NCI-H748 (cell line): ENCODE data around the gene CAMK2A.

Source experiments
- DNase-seq: peaks from one replicate; lab custom pipeline; 2025; ENCODE audit not compliant: unreplicated experiment; lab: John Stamatoyannopoulos, UW

CAMK2A gene

DNA sequence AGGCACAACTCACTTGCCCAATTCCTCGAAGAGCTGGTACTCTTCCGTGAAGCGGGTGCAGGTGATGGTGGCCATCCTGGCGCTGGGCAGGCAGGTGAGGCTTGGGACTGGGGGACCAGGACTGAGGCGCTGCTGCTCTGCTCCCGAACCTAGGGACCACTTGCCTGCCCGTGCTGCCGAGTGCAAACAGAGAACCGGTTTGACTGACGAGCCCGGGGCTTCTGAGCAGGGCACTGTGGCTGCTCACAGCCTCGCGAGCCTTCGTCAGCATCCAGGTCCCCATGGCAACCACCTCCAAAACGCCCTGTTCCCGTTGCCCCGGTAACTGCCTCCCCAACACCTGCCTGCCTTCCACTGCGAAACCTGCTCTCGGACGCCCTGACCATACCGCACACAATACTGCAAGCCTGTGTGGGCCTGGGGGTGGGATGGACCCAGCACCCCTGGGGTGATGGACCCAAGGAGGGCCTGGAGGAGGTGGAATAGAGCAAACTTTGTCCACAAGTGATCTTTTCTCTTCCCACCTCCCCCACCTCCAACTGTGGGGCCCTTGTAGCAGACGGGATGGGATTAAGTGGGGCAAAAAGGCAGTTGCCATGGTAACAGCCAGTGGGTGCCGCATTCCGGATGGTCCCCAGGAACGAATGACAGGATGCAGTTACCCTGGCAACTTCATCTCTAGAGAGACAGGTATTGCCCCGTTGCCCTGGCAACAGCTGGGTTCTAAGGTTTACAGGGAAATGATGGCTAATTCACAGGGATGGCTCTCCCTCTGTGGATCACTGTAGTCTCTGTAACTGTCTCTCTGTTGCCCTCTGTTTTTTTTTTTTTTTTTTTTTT is at the start of gene CAMK2A:
CAMK2A (minus strand) TSS at position 223 of the 840 bp plus-strand sequence; CDS start at position 75, 148 bp downstream.
- DNase-seq = peak; percentile 98

DNA sequence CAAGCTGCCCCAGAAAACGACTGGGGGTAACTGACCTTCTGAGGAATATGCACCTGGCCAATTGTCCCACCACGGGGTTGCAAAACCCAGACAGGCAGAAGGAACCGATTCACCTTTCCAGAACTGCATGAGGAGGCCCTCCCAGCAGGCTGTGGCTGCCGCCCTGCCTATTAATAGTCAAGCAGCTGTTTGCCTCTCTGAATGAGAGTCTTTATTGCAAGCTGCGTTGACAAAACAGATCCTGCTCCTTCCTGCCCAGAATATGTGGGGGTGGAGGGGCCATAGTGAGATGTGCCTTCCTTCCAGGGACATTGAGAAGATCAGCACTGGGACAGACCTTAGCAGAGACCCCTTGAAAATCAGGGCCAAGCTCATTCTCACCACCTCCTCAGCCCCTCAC is 49.6 kb upstream of the CAMK2A start:
- no peak for DNase-seq

DNA sequence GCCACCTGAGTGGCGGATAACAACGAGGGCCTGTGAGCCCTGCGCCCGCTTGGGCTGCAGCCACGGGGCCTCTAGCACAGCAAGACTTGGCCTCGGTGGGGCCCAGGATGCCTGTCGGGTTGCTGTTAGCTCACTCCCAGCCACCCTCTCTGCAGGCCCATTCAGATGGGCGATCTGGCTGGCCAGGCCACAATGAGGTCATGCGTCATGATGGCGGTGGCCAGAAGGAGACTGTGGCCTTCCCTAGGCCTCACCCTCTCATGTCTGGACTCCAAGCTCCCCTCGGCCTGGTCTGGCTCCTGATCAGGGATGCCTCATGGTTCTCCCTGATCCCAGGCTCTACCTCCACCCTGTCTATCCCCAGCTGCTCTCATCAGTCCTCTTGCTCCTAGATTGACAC is 49.0 kb upstream of the CAMK2A start:
- DNase-seq = no peak

DNA sequence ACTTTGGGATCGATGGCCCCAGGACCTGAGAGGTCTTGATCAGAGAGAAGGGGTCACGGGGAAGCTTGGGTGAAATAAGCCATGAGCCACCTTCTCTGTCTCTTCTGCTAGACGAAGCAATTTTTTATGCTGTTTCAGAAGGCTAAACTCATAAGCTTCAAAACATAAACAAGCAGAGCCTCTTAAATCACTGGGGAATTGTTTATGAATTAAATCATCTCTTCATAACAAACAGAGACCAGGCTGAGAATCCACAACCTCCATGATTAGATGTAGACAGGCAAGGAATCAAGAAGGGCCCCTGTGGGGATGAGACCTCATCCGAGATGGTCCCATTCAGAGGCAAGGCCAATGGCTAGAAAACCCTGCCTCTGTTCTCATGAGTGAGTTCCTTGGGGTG is 46.2 kb upstream of the CAMK2A start:
- no peak for DNase-seq

DNA sequence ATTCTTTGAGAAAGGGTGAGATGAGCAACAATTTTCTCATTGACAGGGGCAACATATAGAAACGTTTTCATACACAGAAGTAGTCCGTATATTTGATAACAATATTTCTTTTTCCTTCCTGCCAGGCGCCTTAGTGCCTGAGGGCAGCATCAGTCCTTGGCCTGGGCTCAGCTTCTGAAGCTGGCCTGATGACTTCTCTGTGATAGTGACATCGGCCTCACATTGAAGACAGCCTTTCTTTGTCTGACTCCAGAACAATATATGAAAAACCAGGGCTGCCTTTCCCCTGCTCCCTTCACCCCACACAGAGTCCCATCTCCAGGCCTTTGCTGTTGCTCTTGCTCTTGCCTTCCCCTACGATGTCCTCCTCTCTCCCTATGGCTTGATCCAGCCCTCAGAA is 43.8 kb upstream of the CAMK2A start:
- no peak for DNase-seq

DNA sequence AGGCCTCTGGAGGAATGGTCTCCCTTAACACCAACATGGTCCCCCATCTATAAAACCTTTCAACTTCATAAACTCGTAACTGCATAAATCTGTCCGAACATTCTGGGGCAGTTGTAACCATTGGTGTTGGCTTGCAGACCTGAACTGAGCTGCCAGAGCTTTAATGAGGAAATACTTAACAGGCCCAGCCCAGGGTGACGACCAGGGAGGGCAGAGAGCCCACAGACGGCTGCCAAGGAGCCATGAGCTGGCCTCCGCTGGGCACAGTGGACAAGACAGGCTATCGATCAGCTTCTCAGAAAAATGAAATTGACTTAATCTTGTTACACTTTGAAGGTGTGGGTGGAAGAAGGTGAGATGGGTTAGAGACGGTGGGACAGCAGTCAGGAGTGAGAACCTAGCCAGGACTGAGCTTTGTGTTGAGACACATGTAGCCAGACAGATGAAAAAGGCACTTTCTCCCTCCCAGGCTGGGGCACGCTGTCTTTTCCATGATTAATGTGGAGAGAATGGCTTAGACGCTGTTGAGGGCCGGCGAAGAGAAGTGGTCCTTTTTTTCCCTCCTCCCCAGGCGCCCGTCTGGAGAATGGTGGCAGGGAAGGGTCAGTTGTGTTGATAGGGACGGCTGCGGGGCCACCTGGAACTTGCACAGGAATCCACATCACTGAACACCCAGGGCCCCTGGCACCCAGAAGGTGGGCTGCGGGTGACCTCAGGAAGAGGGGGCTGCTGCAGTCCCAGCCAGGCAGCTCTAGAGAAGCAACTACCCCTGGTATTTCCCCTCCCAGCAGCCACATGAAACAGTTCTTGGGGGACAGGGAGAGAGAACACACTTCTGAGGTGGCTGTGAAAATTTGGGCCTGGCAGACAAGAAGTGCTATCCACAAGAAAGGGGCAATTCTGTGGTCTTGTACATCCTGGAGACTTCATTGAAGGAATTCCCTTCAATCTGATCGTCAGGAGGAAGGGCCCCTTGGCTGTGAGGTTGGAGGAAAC is 40.6 kb upstream of the CAMK2A start:
- no peak for DNase-seq

DNA sequence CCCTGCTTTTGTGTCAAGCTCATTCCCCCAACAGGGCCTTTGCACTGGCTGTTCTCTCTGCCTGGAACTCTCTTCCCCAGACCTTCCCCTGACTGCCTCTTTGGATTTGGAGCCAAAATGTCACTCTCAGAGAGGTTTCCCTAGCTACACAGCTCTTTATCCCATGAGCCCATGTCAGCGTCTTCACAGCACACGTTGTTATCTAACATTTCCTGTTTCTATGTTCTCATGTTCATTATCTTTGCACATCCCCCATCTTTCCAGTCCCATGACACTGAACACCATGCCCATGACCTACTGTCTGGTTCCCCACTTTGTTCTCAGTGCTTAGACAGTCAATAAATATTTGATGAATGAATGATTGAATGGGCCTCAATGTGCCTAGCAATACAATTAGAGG is 39.5 kb upstream of the CAMK2A start:
- DNase-seq = no peak

DNA sequence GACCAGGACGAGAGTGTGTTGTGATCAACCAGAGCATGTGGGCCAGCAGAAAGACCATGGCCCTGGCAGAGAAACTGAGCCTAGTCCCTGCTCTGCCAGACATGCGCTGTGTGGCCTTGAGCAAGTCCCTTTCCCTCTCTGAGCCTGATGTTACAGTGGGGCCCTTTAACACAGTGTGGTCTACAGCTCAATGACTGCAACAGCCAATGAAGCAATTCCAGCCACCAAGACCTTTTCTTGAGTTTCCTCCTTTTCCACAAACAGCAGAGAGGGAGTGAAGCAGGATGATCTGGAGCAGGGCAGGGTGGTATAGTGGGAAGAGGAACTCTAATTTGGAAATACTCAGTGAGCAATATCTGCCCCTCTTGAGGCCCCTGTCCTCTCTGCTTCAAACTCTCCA is 38.9 kb upstream of the CAMK2A start:
- no peak for DNase-seq

DNA sequence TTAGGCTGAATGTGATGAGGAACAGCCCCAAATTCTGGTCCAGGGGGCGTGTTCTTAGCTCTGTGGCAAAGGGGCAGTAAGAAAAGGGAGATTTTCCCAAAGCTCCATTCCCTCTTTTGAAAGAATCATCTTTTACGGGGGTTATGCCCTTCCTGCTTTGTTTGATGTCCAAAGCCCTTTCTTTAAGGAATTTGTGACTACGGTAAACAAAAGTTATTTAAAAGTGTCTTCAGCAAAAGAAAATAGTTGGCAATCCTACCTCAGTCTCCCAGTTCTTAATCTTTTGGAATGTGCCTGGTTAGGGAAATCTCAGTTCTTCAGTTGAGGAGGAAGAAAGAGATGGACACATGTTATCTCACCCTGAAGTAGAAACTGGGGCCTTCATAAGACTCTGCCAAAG is 37.6 kb upstream of the CAMK2A start:
- DNase-seq = no peak

DNA sequence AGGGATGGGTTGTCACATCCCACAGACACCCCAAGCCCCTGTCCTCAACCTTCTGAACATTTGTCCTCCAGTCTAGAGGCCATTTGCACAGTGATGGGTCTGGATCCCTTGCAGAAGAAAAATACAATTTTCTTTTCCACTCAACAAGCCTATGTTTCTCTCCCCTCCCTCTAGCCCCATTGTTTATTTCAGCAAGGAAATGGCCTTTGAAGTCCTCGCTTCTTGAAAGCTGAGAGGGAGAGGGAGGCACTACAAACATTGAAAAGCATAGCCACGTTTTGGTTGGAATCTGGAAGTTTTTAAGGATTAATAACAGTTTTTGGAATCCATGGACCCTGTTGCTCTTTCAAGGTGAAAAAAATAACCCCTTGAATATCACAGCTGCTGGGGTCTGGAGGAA is 37.1 kb upstream of the CAMK2A start:
- no peak for DNase-seq

DNA sequence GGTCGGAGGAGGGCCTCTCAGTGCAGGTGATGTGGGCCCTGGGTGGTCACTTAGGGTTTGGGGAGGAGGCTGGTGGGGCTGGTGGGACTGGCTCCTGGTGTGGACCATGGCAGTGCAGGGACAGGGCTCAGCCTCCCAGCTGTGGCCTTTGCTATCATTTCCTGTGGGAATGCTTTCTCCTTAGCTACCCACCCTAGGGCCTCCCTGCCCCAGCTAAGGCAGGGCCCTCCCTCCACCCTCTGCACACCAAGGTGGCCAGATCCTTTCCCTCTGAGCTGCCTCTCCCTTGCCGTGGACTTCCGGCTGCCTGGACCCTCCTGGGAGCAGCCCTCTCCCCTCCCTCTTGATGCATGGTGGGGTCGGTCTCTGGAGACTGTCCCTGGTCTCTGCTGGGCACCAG is 35.9 kb upstream of the CAMK2A start:
- no peak for DNase-seq

DNA sequence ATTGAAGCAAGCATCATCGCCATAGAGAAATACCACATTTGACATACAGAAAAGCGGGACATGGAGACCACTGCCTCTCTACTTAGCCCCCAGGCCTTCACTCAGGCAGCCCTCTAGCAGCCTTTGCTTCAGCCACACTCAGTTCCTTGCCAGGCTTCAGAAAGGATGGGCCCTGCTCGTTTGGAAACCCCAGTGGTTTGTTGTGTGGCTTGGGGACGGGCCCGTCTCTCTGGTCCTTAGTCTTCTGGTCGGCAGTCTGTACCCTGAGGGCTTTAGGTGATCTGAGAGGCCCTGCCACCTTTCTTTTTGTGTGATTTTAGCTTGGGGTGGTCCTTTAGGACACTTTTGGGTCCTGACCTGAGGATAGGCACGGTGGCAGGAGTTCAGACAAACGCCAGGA is 34.2 kb upstream of the CAMK2A start:
- DNase-seq = no peak

DNA sequence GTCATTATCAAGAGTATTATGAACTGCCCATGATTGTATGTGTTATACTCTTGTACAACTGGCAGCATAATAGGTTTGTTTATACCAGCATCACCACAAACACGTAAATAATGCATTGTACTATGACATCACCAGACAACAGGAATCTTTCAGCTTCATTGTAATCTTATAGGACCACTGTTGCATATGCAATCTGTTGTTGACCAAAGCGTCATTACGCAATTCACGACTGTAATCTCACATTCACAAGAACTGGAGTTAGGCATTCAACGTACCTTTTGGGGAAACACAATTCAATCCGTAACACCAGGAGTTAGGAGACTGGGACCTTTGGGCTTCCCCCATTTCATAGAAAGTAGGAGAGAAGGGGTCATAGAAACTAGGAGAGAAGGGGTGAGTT is 33.5 kb upstream of the CAMK2A start:
- DNase-seq = no peak

DNA sequence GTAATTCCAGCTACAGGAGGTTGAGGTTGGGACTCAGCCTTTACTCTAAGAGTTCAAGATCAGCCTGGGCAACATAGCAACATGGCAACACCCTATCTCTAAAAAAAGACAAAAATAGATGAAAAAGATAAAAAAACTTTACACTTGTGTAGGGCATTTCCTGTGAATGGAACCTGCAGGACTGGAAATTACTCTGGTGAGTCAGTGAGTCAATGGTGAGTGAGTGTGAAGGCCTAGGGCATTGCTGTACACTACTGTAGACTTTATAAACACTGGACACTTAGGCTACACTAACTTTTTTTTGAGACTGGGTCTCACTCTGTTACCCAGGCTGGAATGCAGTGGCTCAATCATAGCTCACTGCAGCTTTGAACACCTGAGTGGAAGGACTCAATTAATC is 32.6 kb upstream of the CAMK2A start:
- no peak for DNase-seq

DNA sequence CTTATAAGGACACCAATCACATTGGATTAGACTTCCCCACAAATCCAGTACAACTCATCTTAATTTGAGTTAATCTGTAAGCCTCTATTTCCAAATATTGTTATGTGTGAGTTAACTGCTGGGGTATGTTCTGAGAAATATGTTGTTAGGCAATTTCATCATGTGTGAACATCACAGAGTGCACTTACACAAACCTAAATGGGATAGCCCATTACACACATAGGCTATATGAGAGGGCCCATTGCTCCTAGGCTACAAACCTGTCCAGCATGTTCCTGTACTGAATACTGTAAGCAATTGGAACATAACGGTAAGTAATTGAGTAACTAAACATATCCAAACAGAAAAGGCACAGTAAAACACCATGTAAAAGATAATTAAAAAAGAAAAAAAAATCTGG is 32.2 kb upstream of the CAMK2A start:
- DNase-seq = no peak

DNA sequence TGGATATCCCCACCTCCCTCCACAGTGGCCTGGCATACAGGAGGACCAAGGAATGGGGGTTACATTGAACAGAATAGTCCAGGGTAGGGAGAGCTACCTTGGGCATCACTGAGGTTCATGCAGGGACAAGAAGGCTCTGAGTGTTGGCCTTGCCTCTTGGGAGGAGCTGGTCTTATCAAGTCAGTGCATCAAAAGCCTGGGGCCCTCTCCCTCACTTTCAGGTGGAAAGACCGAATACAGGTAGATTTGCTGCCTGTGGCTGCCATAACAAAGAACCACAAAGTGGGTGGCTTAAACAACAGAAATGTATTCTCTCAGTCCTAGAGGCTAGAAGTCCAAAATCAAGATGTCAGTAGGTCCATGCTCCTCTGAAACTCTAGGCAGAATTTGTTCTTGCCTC is 31.6 kb upstream of the CAMK2A start:
- no peak for DNase-seq

DNA sequence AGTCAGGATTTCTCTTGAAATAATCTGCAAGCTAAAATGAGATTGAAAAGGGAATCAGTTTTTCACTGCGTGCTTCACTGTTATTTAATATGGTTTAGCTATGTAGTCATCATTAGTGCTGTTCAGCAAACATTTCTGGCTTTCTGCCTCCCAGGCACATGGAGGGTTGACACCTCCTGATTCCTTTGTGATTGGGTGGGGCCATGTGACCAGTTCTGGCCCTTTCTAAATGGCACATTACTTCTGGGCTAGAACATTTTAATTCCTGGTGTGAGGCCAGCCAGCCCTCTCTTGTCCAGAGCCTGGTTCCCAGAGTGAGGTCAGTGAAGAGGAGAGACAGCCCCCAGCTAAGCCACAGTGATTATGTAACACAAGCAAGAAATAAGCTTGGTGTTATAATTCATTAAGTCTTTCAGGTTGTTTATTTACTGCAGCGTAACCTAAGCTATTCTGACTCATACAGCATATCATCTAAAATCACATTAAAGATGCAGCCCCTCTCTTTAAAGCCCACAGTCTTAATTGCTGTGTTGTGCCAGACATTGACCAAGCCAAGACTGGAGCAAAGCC is 30.6 kb upstream of the CAMK2A start:
- DNase-seq = no peak

DNA sequence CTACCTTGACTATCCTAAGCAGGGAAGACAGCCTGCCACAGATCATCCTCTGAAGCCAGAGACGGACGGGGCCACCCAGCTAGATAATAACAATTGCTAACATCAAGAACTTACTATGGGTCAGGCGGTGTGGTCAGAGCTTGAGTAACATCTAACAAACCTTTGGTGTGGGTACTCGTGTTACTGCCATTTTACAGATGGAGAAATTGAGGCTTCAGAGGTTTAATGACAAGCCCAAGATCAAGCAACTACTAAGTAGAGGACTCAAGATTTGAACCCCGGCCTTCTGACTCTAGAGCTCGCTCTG is 29.9 kb upstream of the CAMK2A start:
- no peak for DNase-seq

DNA sequence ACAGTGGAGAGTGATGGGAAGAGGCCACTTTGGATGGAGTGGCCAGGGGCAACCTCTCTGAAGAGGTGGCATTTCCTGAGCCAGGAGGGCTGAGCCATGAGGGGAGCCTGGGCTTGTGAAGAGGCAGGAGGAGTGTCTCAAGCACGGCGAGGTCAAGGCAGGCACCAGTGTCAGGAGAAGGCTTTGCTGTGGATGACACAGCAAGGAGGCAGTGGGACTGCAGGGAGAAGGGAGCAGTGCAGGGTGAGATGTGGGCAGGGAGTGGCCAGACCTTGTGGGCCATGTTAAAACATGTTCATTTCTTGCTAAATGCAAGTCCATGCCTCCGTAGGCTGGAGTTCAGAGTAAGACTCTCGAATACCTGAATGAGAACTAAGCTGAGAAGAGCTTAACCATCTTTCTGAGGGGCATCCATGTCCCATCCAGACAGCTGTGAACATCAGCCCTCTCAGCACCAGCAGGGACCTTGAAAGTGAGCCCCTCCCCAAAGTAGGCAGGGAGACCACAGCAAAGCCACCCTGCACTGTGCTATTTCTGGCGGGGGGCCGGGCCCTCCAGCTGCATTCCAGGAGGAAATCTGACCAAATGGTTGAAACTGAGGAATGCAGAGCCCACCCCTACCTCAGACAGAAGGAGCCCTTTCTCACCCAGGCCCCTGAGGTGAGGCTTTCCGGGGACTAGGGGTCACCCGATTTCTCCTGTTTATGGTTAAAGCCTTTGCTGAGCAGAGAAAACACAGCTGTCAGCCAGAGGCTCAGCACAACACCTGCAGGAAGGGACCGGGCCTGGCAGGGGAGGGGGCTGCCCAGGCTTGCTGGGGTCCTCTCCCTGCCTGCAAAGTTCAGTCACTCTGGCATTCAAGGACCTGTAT is 29.3 kb upstream of the CAMK2A start:
- no peak for DNase-seq

DNA sequence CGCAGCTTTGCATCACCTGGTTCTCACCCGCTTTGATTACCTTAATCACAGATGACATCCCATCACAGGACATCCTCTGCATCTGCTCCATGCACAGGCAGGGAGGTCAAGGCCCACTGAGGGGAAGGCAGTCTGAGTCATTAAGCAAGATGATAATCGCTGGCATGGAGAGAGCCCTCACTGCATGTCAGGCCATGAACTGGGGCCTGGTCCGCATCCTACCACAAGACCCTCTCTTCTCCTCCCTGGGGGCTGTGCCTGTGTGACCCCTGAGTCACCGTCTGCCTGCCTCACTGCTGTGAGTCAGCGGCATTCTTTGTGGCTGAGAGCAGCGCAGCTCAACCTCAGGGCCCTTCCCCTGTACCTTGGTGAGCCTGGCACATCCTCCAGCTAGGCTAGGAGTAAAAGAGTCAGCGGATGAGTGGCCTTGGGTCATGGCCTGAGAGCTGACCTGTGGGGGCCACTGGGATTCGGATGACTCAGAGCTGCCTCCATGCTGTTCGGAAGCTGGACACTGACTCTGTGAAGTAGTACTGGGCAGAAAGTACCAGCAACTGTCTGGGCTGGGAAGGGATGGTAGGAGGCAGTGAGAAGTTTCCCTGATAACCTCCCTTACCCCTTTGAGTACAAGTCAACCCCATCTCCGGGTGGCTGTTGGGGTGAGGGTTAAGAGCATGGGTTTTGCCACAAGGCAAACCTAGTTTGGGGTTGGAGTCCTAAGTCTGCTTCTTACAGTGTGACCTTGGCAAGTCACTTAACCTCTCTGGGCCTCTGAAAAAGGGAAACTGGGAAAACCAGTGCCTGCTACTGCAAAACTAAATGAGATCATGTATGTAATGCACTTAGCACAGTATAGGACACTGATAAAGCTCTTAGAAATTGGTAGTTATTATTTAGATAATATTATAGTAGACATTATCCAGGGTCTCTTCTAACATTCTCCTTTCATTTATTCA is 27.8 kb upstream of the CAMK2A start:
- no peak for DNase-seq
